NCI-H146 treated with DMSO at 0.1 percent for 48 hours (cell line): ENCODE measurements around the gene GNL1.
"Not testable (repeated sequence)": the region's sequence is repeated elsewhere in the genome, so short reads cannot be mapped to it uniquely, and the experiment has no call there.

Experiments
- DNase-seq: peaks from one replicate; lab custom pipeline; 2025; ENCODE audit not compliant: unreplicated experiment; lab: John Stamatoyannopoulos, UW

Gene GNL1

GRCh38 chr6:30556066-30556905, at the start of gene GNL1:
GNL1 (minus strand) TSS chr6:30556489; CDS start chr6:30556203, 286 bp downstream.
- DNase-seq: peak; percentile 86

GRCh38 chr6:30603961-30604360, 47.7 kb upstream of the GNL1 start:
- no peak for DNase-seq

GRCh38 chr6:30601815-30602641, 45.7 kb upstream of the GNL1 start:
- no peak for DNase-seq

DNA sequence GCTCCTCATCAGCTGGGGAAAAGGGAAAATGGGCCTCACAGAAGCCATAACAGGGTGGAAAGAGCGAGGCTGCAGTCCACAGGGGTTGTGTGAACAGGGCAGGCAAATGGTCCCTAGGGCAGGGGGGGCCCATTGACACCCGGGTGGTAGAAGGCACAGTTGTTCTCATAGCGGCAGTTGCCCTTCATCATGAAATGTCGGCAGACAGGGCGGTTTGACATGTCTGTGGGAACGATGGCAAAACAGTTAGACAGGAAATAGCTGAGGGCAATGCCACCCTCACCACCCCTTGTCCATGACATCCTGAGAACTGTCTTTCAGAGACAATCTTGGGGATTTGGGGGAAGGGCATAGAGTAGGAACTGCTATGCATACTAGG, 45.1 kb upstream of the GNL1 start:
- DNase-seq: no peak

GRCh38 chr6:30600451-30600961, 44.2 kb upstream of the GNL1 start:
- no peak for DNase-seq

GRCh38 chr6:30599625-30600324, 43.5 kb upstream of the GNL1 start:
- no peak for DNase-seq

- DNase-seq: no peak
These were observed 42.8 kb upstream of the GNL1 start for GRCh38 chr6:30598912-30599624.

DNA sequence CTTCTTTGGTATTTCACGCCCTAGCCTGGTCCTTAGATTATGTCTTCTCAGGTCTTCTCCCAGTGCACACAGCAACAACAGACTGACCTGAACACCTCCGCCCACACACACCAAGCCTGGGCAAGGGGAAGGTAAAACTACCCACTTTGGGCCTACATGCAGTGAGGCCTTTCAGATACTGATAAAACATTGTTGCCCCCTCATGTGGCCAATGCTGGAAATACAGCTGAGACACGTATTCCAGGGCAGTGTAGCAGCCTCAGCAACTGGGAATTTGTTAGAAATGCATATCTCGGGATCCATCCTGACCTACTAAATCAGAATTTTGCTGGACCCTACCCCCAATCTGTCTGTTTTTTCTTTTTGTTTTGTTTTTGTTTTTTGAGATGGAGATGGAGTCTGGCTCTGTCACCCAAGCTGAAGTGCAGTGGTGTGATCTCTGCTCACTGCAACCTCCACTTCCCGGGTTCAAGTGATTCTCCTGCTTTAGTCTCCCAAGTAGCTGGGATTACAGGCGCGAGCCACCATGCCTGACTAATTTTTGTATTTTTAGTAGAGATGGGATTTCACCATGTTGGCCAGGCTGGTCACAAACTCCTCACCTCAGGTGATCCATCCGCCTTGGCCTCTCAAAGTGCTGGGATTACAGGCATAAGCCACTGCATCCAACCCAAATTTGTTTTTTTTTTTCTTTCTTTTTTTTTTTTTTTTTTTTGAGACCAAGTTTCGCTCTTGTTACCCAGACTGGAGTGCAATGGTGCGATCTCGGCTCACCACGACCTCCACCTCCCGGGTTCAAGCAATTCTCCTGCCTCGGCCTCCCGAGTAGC, 41.2 kb upstream of the GNL1 start:
- not testable (repeated sequence) for DNase-seq

DNA sequence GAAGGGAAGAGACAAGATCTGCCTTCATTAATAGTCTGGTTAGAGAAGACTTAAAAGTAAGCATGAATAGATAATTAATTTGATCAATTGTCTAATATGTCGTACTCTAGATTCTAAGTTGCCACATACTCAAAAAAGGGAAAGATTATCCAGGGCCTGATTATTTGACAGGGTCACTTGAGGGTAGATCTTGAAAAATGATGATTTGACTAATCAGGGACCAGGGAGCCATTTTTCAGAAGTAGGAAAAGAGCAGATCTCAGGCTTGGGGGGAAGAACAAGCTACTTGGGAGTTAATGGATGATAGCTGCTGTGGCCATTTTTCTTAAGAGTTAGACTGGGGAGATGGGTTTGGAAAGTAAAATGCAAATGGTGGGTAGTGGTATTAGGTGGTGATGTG, 36.0 kb upstream of the GNL1 start:
- no peak for DNase-seq

GRCh38 chr6:30591008-30591407, 34.7 kb upstream of the GNL1 start:
- DNase-seq: no peak

- no peak for DNase-seq
These were observed 34.2 kb upstream of the GNL1 start for GRCh38 chr6:30590509-30590908.

GRCh38 chr6:30589754-30590358, 33.6 kb upstream of the GNL1 start:
- no peak for DNase-seq

- DNase-seq: no peak
These were observed 27.6 kb upstream of the GNL1 start for GRCh38 chr6:30583921-30584320.

GRCh38 chr6:30578051-30578450, 21.8 kb upstream of the GNL1 start:
- DNase-seq: no peak

DNA sequence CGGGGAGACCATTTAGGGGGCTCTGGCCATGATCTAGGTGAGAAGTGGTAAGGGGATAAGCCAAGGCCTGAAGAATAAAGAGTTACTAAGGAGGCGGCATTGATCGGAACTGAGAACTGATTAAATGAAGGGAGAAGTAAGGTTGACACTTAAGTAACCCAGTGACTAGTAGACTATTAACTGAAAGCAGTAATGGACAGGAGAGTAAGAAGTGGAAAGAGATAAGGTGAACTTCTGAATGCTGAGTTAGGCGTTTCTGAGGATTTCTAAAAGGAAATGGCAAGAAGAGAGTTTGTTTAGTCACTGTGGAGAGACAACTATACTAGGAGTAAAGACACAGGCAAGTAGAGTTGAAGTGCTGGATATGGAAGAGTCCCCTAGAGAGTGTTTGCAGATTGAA, 16.8 kb upstream of the GNL1 start:
- DNase-seq: no peak

DNA sequence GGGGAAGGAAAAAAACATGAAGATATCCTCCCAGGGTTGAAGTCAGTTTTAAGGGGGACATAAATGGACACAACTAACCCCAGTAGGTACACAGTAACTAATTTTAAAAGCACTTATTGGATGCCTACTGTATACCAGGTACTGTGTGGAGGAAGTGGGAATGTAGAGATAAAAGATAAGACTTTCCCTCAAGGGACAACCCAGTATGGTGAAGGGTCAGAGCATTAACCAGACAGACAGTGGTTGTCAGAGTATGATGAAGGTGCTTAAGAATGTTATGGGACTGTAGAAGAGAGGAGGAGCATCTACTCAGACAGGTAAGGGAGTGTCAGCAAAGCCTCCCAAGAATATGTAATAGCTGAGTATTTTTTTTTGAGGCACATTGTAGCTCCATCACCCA, 15.9 kb upstream of the GNL1 start:
- no peak for DNase-seq

DNA sequence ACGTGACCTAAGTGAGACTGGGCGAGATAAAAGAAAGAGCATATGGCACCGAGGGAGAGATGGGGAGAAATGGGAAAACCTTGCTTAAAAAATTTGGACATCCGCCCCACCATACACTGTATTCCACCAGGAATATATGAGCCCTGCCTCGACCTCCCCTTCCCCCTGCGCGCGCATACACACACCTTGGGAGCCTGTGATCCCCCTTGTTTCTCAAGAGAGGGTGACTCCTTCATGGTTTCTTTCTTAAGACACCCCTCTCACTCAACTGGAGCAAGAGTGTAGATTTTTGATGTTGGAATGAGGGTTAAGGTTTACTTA, 15.4 kb upstream of the GNL1 start:
- no peak for DNase-seq

DNA sequence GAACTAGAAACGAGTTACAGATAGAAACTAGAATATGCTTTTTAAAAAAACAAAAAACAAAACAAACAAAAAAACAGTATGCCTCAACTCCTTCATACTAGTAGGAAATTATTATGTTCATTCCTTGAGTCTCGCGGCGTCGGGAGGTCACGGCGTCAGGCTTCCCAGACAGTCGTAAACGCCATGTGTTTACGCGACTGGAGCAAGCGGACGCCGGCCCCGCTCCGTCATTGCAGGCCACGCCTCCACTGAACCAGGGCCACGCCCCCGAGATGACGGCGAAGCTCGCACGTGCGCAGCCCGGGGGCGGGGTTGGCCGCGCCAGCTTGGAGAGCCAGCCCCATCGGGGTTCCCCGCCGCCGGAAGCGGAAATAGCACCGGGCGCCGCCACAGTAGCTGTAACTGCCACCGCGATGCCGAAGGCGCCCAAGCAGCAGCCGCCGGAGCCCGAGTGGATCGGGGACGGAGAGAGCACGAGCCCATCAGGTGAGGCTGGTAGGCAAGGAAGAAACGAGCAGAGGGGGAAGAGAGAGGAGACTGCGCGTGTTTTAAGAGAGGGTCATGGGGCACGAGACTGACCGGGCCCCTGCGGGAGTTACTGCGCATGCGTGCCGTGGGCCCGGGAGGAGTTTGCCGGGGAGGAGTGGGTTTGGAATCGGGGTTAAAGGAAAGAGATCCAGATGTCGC, 14.9 kb upstream of the GNL1 start, which contains the start of gene ABCF1:
Gene ABCF1 (plus strand): TSS at position 368 of the 687 bp plus-strand sequence. CDS start 46 bp downstream, at position 414.
- DNase-seq: peak; percentile 84

GRCh38 chr6:30570740-30571074, 14.4 kb upstream of the GNL1 start:
- DNase-seq: peak; percentile 44
